Parathyroid adenoma (tissue), 2 donors: ENCODE results near the gene SUN1.

Source experiments
- H2AFZ ChIP-seq: fragments of 300-600 bp; sonication (generic); one replicate; pipeline ENCODE4 v1.7.0; 2017; ENCODE audit warnings: antibody characterized with exemption, mild to moderate bottlenecking
- H3K27ac ChIP-seq: fragments of 300-600 bp; sonication (generic); one replicate; pipeline ENCODE4 v1.7.0; 2017
- H3K27me3 ChIP-seq: fragments of 300-600 bp; sonication (generic); one replicate; pipeline ENCODE4 v1.7.0; 2017; ENCODE audit warnings: low read length; ENCODE audit not compliant: control insufficient read depth, insufficient read depth
- H3K36me3 ChIP-seq: fragments of 300-600 bp; sonication (generic); one replicate; pipeline ENCODE4 v1.7.0; 2017; ENCODE audit warnings: low read length; ENCODE audit not compliant: control insufficient read depth, insufficient read depth
- H3K4me1 ChIP-seq: fragments of 300-600 bp; sonication (generic); one replicate; pipeline ENCODE4 v1.7.0; 2017; ENCODE audit warnings: control low read depth
- H3K4me2 ChIP-seq: fragments of 300-600 bp; sonication (generic); one replicate; pipeline ENCODE4 v1.7.0; 2017; ENCODE audit warnings: low read length
- H3K4me3 ChIP-seq: fragments of 300-600 bp; sonication (generic); one replicate; pipeline ENCODE4 v1.7.0; 2017; ENCODE audit warnings: low read depth, low read length
- H3K79me2 ChIP-seq: fragments of 300-600 bp; sonication (generic); one replicate; pipeline ENCODE4 v1.7.0; 2017; ENCODE audit warnings: control low read depth
- H3K9ac ChIP-seq: fragments of 300-600 bp; sonication (generic); one replicate; pipeline ENCODE4 v1.7.0; 2017; ENCODE audit warnings: mild to moderate bottlenecking
- H3K9me3 ChIP-seq: fragments of 300-600 bp; sonication (generic); one replicate; pipeline ENCODE4 v1.7.0; 2017; ENCODE audit warnings: low read length; ENCODE audit not compliant: control insufficient read depth
- CTCF ChIP-seq: fragments of 300-600 bp; sonication (generic); IDR thresholded peaks from one replicate; pipeline ENCODE4 v1.7.0; 2017; ENCODE audit warnings: antibody characterized with exemption, mild to moderate bottlenecking
- donor health status: primary hyperparathyroidism.

SUN1 gene

GRCh38 chr7:875476-876076, 43.3 kb downstream of the SUN1 start:
- Histone ChIP-seq H3K9me3 (no peaks in the 10 kb centered on the region), H3K9ac (no peak overlapping the region), H3K4me1 (no peaks in the 10 kb centered on the region), H3K4me3 (no peak overlapping the region), H3K4me2 (peak overlapping the region; percentile 37), H2AFZ (peak overlapping the region; percentile 58), H3K36me3 (no peaks in the 10 kb centered on the region), H3K27me3 (no peaks in the 10 kb centered on the region), H3K27ac (peak overlapping the region; percentile 34), H3K79me2 (peaks cover 24% of the 10 kb centered on the region)
- no peak for TF ChIP-seq CTCF

DNA sequence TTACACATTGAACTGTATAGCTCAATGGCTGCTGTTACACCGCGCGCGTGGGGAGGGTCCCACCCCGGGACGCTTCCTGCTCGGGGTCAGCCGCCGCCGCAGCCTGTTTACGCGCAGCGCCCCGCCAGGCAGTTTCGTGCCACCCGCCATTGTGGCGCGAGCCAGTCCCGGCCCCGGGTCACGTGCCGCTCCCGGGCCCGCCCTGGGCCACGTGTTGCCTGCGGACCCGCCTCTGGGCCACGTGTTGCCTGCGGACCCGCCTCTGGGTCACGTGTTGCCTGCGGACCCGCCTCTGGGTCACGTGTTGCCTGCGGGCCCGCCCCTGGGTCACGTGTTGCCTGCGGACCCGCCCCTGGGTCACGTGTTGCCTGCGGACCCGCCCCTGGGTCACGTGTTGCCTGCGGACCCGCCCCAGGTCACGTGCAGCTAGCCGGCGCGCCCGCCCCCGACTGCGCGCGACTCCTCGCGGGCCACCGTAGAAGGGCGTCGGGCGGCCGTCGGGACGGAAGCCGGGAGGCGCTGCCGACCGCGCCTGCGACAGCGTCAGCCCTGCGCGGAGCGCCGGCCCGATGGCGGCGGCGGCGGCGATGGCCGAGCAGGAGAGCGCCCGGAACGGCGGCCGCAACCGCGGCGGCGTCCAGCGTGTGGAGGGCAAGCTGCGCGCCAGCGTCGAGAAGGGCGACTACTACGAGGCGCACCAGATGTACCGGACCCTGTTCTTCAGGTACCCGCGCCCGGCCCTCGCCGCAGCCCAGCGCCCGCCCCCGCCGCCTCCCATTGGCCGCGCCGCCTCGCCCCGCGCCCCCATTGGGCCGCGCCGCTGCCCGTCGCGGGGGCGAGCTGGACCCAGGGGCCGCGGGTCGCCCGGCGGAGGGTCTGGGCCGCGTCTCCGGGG, 44.0 kb downstream of the SUN1 start, which contains the start of gene GET4:
GET4 (plus strand) TSS at position 478 of the 895 bp plus-strand sequence; CDS start at position 570, 92 bp downstream.
- H3K4me3 ChIP-seq = peak within 1 kb of the TSS; percentile 68
- H3K9me3 ChIP-seq = no peaks in the 10 kb centered on the region
- H3K27ac ChIP-seq = peak within 1 kb of the TSS; percentile 64
- peak within 1 kb of the TSS; percentile 82 for H3K9ac ChIP-seq
- H3K79me2 ChIP-seq = peaks cover 29% of the 10 kb centered on the region
- H3K36me3 ChIP-seq = no peaks in the 10 kb centered on the region
- H3K27me3 ChIP-seq = no peaks in the 10 kb centered on the region
- no peak for TF ChIP-seq CTCF
- H3K4me1 ChIP-seq = no peaks in the 10 kb centered on the region
- peak within 1 kb of the TSS; percentile 82 for H3K4me2 ChIP-seq
- H2AFZ ChIP-seq = peak within 1 kb of the TSS; percentile 72

- no peaks in the 10 kb centered on the region for H3K4me1 ChIP-seq
- TF ChIP-seq CTCF = no peak
These were observed 44.7 kb downstream of the SUN1 start for GRCh38 chr7:876972-877311.

GRCh38 chr7:877312-878232, 45.3 kb downstream of the SUN1 start:
- Histone ChIP-seq H3K4me3 (peak overlapping the region; percentile 68), H3K36me3 (no peaks in the 10 kb centered on the region), H3K27ac (peak overlapping the region; percentile 64), H3K27me3 (no peaks in the 10 kb centered on the region), H3K4me2 (peak overlapping the region; percentile 82), H3K4me1 (no peaks in the 10 kb centered on the region), H2AFZ (no peak overlapping the region), H3K79me2 (peaks cover 42% of the 10 kb centered on the region), H3K9me3 (no peaks in the 10 kb centered on the region), H3K9ac (peak overlapping the region; percentile 82)
- TF ChIP-seq CTCF = no peak

More at GRCh38 chr7:876972-877311, 44.7 kb downstream of the SUN1 start:
- peak overlapping the region; percentile 82 for H3K9ac ChIP-seq
- H3K27ac ChIP-seq = peak overlapping the region; percentile 64
- peaks cover 36% of the 10 kb centered on the region for H3K79me2 ChIP-seq
- peak overlapping the region; percentile 72 for H2AFZ ChIP-seq
- H3K4me2 ChIP-seq = peak overlapping the region; percentile 82
- H3K36me3 ChIP-seq = no peaks in the 10 kb centered on the region
- peak overlapping the region; percentile 68 for H3K4me3 ChIP-seq
- H3K9me3 ChIP-seq = no peaks in the 10 kb centered on the region
- no peaks in the 10 kb centered on the region for H3K27me3 ChIP-seq
